GM19438 (cell line): ENCODE measurements around the gene ACOXL.

Experiments
- ATAC-seq: cut with Tn5 transposase; IDR thresholded peaks from one replicate; pipeline ENCODE4 v1.9.1; 2021; ENCODE audit warnings: low read depth; ENCODE audit not compliant: unreplicated experiment

The ACOXL gene

DNA sequence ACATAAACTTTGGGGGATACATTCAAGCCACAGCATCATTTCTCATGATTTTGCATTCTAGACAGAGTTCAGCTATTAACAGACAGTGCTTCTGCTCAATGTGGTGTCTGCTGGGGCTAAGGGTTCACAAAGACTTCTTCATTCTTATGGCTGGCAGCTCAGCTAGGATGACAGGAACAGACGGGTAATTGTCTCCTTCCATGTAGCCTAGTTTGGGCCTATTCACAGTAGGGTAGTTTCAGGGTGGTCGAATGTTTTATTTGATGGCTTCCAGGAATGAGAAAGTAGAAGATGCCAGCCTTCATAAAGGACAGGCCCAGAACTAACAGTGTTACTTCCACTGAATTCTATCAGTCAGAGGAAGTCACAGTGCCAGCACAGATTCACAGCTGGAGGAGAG, 362.3 kb downstream of the ACOXL start:
- ATAC-seq, result no peak

DNA sequence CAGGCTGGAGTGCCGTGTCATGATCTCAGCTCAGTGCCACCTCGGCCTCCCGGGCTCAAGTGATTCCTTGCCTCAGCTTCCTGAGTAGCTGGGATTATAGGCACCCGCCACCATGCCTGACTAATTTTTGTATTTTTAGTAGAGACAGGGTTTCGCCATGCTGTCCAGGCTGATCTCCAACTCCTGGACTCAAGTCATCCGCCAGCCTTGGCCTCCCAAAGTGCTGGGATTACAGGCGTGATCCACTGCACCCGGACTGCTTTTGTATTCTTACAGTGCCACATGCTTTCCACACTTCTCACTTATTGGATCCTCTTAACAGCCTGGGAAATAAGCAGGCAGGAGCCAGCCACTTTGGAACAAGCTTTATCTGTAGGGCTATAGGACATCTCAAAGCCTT, 363.1 kb downstream of the ACOXL start:
- no peak for ATAC-seq

DNA sequence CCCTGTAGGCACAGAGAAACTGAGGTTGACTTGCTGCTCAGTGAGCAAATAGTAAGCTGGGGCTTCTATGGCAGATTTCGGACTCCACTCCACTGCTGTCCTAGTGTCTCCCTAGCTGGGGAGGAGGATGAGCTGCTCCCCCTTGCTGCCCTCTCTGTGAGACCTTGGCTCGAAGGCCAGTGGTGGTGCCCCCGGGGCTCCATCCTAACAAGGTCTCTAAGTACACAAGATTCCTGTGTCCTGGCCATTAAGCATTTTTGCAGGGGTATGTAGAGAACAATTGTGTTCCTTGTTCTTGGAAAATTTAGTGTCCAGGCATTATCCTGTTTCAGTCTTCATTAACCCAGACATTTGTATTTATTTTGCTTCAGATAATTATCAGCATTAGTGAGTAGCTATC, 367.0 kb downstream of the ACOXL start:
- ATAC-seq, result no peak

DNA sequence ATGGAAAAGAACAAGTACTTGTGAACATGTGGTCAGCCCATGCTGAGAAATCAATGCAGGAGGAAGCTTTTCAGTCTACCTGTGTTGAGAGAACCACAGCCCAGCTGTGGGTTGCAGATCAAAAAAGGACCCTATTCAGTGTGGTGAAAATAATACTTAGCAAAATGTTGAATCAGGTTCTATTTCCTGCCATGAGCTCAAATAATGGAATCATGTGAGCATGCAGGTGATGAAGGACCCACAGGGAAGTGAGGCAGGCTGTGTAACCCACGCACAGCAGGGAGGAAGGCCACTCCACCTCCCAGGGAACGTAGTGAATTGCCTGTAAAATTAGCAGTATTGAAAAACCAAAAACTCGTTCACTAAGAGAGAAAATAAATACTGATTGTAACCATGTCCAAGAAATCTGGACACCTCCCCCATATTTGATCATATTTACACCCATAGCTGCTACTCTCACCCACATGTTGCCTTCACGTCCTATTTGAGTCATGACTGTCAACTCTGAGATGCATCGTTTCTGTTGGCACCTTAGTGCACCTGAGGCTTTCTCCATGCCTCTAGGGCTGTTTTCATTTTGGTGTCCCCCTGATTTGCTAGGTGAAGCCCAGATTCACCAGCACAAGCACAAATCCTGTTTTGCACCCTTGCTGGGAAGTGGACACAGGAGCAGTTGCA, 367.9 kb downstream of the ACOXL start:
- peak; percentile 28 for ATAC-seq

DNA sequence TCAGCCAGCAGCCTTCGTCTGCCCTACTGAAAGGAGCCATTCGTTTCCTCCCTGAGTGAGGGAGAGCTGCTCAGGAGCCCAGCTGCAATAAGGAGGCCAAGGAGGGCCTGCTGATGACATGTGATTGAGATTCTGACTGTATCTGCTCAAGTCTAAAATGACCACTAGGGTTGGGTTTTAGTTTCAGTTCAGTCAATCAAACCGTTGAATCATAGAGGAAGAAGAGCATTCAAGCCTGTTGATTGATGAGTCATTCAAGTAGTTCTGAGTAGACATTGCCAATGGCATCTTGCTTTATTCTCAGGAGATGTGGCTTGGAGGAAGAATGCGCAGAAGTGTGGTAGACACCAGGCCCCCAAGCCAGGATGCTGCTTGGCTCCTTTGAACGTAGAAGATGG, 368.4 kb downstream of the ACOXL start:
- ATAC-seq, result peak; percentile 93

DNA sequence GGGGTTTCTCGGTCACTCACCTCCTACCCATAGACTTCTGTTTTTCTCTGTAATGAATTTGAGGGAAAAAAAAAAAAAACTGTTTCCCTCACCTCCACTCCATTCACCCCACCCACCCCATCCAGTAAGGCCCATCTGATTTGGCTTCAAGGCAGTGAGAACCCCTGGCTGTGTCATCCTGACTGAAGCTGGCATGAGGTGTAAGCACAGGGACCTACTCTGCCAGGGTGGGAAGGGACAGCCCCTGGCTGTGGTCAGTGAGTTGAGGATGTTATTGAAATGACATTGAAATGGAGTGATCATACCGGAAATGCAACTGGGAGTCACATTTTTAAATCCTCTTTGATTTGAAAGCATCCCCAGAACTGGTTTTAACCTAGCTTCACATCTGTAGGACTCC, 369.2 kb downstream of the ACOXL start:
- no peak for ATAC-seq

DNA sequence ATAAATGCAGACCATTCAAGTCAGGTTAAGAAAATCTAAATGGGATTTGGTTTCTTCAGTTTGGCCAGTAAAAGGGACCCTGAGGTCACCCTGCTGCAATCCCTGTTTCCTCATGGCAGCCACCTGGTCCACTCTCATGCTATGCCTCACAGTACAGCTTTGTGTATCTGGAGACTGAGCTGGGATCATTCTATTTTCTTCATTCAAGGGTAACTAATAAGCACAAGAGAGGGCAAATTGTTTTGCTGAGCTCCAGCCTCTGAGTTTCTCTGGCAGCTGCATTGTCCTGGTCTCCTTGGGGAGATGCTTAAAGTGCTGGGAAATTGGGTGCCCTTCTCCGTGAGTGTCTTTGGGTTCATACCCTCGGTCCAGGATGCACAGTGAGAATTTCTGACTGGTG, 369.8 kb downstream of the ACOXL start:
- no peak for ATAC-seq

DNA sequence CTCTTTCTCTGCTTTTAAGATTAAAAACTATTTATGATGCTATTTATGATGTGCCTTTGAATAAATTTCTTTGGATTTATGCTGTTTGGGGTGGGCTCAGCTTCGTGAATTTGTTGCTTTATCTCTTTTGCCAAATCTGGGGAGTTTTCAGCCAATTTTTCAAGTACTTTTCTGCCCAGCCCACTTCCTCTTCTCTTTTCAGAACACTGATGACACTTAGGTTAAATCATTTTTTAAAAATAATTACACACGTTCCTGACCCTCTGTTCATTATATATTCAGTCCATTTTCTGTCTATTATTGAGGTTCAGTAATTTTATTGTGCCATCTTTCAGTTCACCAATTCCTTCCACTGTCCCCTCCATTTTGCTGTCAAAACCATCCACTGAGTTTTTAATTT, 373.6 kb downstream of the ACOXL start:
- ATAC-seq, result no peak

DNA sequence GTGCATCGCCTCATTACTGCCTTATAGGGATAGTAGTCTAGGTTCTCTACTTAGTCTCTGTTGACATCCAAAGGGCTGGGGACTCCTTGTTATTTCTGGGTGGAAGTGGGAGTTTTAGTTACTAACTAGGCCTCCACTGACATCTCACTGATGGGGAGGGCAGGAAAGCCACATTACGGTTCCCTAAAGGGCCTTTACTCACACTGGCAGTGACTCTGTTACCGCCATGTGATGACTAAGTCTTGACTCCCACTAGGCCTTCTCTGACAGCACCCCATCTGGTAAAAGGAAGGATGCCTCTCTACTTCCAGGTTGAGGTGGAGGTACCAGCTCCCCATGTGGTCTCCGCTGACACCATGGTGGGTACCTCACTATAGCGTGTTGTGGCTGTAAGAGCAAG, 374.3 kb downstream of the ACOXL start:
- ATAC-seq, result no peak

DNA sequence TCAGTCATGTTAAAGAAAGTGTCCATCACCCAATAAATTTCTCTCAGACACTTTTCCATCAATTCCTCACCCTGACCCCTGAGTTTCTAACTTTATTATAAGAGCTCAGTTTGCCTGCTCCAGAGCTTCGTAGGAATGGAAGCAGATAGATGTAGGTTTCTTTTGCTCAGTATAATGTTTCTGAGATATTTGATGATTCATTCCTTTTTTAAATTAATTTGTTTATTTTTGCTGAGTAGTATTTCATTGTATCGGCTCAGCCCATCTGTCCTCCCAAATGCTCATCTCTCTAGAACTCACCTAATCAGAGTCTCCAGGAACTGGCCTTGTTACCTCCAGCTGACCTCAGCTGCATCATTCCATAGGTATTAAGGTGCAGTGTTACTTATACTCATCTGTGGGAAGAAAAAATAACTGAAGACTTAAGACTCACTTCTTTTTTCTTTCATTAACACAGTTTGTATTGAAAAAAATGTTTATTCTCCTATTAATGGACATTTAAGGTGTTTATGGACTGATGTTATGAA, 376.4 kb downstream of the ACOXL start:
- no peak for ATAC-seq

DNA sequence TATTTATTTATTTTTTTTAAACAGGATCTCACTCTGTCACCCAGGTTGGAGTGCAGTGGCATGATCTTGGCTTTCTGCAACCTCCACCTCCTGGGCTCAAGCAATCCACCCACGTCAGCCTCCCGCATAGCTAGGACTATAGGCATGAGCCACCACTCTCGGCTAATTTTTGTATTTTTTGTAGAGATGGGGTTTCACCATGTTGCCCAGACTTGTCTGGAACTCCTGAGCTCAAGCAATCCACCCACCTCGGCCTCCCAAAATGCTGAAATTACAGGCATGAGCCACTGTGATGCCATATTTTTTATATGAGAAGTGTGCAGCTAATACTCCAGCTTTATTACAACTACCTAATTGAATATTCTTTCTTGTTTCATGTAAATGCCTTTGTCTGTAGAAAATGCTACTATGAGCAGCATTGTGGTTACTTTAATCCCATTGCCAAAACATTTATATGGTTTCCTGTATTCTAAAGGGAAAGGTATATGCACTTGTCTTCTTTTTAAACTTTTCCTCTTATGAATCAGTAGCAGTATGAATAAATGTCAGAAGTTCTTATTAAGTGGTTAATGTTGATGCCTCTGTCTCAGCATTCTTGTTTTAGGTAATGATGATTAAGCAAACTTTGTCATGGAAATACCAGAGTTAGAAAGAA, 378.9 kb downstream of the ACOXL start:
- ATAC-seq, result no peak

DNA sequence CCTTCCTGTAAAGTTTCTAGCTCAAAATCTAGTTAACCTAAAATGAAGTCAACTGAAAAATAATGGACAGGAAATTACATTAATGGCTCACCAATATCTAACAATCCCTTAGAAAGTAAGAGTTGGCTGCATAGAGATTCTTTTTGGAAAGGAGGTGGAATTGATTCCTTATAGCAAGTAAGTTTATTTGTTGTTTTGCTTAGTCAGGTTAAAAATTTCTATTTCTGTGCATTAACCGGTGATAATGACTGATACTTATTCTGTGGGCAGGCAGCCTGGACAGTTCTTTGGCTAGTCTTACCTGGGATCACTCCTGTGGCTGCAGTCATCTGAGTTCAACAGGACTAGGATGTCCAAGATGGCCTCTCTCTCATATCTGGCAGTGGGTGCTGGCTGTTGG, 381.5 kb downstream of the ACOXL start:
- ATAC-seq, result no peak

DNA sequence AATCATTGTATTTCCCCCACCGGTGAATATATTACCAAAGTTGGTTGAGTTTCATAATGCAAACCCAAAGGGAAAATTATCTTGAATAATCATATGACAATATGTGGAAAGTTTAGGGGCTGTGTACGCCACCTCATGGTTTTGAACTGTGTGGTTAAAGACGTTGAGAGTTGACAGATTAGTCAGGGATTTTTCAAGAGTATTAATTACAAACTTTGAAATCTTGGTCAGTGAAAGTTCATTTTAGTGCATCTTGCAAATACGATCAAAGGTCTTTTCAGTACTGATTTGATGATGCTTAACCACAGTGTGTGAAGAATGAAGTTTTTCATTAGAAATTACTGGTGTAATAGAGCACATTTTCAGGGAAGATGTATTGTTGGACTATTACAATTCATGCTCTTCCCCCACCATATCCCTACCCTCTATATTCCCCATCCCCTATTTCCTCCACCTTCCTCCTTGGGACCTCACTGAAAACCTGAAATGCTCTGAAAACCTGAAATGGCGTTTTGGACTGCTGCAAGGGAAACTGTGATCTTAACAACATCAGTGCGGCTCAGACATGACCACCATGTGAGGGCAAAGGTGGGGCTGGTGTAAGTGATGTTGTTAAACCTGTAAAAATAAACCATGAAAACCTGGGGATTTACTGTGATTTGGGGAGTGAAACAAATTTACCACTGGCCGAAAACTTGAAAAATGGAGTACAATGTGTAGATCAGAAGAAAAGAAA, 383.8 kb downstream of the ACOXL start:
- no peak for ATAC-seq

DNA sequence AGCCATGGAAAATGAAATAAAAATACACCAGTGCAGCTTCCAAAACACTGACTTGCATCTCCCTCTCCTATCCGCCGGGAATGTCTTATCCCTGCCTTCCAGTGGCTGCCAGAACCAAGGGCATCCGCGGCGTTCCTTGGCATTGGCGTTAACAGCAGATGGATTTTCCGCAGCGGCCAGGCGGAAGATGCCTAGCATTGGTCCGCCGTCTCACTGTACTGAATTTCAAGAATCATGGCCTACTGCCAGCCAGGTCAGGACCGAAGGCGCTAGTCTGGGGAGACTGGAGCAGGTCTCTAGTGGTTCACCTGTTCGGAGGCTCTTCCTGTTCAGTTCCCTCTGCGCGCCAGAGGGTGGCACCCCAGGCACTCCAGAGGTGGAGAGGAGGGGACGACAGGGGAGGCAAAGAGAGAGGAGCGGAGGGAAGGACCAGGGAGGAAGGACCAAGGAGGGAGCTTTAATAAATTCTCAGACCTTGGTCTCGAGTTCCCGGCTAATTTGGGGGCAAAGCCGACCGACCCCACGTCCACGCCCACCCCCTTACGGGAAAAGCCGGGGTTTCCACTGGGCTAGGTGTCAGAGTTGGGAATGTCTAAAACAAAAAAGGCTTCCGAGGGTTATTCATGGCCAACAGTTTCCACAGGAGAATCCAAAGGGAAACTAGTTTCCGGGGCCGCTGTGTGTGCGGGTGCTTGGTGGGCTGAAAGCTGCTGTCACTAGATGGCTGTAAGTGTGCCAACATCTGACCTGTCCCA, 384.6 kb downstream of the ACOXL start:
- no peak for ATAC-seq

DNA sequence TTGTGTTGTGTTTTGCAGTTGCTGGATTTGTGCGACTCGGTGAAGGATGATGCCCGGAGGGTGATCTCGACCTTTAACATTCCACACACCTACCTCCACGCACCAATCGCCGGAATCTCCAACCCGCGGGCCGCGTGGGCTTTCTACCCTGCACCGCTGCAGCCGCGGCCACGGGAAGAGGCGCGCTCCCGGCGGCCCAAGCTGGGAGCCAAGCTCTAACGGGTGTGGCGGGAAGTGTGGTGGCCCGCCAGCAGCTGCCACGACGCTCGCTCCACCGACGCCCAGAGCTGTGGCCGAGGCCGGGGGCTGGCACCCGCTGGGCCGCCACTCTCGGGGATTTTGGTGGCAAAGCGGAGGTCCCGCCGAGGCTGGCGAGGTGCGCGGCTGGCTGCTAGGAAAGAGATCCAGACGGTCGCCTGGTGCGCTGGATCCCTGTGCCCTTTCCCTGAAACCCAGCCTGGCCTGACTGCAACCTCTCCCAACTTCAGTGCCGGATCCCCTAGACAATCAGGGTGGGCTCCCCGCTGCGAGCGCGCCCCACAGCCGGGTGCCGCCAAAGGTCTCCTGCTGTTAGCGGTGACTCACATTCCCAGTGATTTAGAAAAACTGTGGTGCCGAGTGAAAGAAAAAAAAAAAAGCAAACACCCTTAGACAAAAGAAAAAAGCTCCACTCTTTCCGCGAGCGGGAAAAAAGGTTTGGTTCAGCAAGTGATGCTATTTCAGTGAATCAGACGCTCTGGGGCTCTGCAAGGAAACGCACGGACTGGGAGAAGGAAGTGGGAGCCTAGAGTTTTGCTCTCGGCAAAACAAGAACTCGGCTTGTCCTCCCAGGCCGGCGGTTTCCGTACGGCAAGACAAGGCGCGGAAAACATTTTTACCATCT, 385.5 kb downstream of the ACOXL start:
- no peak for ATAC-seq

DNA sequence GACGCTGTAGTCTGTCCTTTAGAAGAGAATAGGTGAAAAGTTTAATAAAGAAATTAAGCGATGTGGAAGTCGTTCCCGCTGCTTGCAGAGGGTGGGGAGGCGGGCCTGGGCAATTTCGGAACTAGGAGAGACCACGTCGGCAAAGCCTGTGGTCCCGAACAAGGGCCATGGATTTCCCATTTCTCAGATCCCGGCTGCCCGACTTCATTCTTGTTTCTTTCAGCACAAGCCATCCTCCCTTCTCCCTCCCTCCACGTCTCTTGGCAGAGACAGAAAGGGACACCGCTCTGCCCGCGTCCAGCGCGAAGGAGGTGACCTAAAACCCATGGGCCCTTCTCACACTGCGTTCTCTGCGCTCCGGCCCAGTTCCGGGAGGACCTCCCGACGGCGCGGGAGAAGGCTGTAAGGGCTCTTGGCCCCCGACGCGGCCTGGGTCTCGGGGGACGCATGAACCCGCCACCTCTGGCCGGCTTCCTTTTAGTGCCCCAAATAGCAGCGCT, 386.2 kb downstream of the ACOXL start:
- ATAC-seq, result no peak

DNA sequence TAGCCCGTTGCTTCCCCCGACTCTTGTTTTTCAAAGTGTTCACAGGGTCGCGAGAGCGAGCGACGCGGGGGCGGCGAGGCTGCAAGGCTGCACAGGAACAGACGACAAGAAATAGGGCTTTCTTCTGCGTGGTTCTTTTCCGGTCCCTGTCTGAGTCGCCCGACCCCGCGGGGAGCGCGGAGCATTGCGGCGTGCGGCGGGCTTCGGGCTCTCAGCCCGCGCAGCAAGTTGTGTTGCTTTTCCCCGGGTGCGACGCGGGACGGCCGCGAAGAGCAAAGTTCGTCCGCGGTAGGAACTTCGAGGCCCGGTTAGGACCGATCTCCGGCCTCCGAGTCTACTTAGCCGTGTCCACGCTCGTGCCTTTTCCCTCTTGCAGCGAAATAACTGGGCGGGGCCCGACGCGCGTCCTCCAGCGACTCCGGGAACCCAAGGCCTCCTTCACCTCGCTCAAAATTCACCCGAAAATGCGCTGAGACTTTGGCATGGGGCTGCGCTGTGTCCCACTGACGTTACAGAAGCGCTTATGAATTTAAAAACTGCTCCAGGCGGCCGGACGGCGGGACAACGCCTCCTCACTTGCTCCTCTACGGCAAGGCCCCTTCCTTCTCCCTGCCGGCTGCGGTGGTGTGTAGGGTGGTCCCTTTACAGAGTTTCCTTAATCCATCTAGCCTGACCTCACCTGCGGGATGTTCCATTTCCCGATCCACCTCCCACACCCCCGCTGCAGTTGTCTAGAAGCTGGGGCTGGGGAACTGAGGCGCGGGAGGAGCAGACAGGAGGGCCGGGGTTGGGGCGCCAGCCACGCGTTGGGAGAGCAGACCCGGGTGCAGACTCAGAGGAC, 386.8 kb downstream of the ACOXL start:
- no peak for ATAC-seq

DNA sequence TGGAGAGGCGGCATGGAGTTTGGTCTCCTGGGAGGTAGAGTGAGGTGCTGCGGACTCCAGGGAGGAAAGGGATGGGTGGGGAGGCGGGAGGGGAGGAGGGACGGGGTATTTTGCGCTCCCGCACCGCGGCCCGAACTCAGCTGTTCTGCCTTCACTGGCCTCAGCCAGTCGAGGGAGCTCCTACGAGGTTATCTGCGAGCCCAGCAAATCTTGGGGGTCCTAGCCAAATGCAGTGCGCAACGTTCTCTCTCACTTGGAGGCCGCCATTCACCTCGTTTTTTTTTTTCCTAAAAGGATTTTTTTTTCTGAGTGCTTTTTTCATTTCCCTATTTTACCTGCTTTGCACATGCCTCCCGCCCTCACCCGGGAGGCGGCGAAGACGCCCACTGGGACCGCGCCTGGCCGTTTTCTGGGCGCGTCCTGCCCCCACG, 387.5 kb downstream of the ACOXL start:
- ATAC-seq, result peak; percentile 5
